Lower leg skin (tissue), 4 donors: Measurements from ENCODE around the gene NRG3. TPM values are rescaled to one million over a fixed set of nuclear protein-coding genes. Genes with fewer than 3 reads are reported as not detected.

ENCODE experiments used
- DNase-seq, 2 donors: peaks; one replicate each; pipeline ENCODE4 v3.0.0-alpha.2; 2019; ENCODE audit warnings: low spot score in 2 of 2
- H3K4me3 ChIP-seq: fragments of 200-600 bp; sonication (generic); 2 replicates; pipeline ENCODE4 v1.5.1; 2017; ENCODE audit warnings: mild to moderate bottlenecking, low read depth; ENCODE audit not compliant: poor library complexity, severe bottlenecking
- CTCF ChIP-seq, 3 donors: fragments of 450-650 bp; IDR thresholded peaks; one replicate each; pipeline ENCODE4 v1.5.1; 2016; ENCODE audit warnings: antibody characterized with exemption in 3 of 3, mild to moderate bottlenecking in 3 of 3, moderate library complexity in 2 of 3
- POLR2A ChIP-seq, 2 donors: fragments of 450-650 bp; IDR thresholded peaks; one replicate each; pipeline ENCODE4 v1.6.1; 2016 to 2017; ENCODE audit warnings: antibody characterized with exemption in 2 of 2, mild to moderate bottlenecking in 1 of 2, moderate library complexity in 1 of 2
- WGBS, 2 donors: methylation state at CpG; one replicate each; pipeline ENCODE4 v1.1.5; 2018; 5-methylcytosine and 5-hydroxymethylcytosine counted together
- intact Hi-C: fragments of 100-400 bp; cut with DNase I; formaldehyde crosslinking; loops from one replicate; pipeline ENCODE4 v1.15.0; 2023; ENCODE audit warnings: low total_unique reads
- total RNA-seq, 4 donors: library from RNA; depleted of rRNA; stranded (reverse); fragments of >200 nt; gene quantifications; one replicate each; pipeline ENCODE4 v1.1.0, GENCODE V29; 2016

Gene NRG3
- total RNA-seq, 4 donors from 2014 or later, result 0.15 to 2.5 (median 0.50) TPM

- WGBS, 2 donors, result 26 to 41% methylated on average over 1 of the region's 1 CpG
- DNase-seq, result no peak
- TF ChIP-seq POLR2A (IDR thresholded peaks at IDR 0.05), result no peak
- TF ChIP-seq CTCF (IDR thresholded peaks at IDR 0.05), result no peak
- no peak overlapping the region for H3K4me3 ChIP-seq
- intact Hi-C loops, result no loop called here
These were observed 577.7 kb downstream of the NRG3 start for GRCh38 chr10:82452676-82453075.

- no peak for TF ChIP-seq POLR2A (IDR thresholded peaks at IDR 0.05)
- TF ChIP-seq CTCF (IDR thresholded peaks at IDR 0.05), result no peak
- 67 to 80% methylated on average over 2 of the region's 2 CpGs for WGBS, 2 donors
- intact Hi-C loops, result no loop called here
- no peak overlapping the region for H3K4me3 ChIP-seq
- no peak for DNase-seq
These were observed 578.8 kb downstream of the NRG3 start for GRCh38 chr10:82453678-82454293.

- DNase-seq, result no peak
- H3K4me3 ChIP-seq, result no peak overlapping the region
- WGBS, 2 donors, result 46 to 58% methylated on average over 4 of the region's 4 CpGs
- TF ChIP-seq POLR2A (IDR thresholded peaks at IDR 0.05) (no peak), CTCF (IDR thresholded peaks at IDR 0.05) (no peak)
- intact Hi-C loops, result no loop called here
These were observed 588.0 kb downstream of the NRG3 start for GRCh38 chr10:82462910-82463551.

GRCh38 chr10:82463614-82464013, 588.6 kb downstream of the NRG3 start:
- intact Hi-C loops, result no loop called here
- DNase-seq, result no peak
- 42 to 50% methylated on average over 1 of the region's 1 CpG for WGBS, 2 donors
- H3K4me3 ChIP-seq, result no peak overlapping the region
- TF ChIP-seq POLR2A (IDR thresholded peaks at IDR 0.05), result no peak
- TF ChIP-seq CTCF (IDR thresholded peaks at IDR 0.05), result no peak

- TF ChIP-seq CTCF (IDR thresholded peaks at IDR 0.05) (no peak), POLR2A (IDR thresholded peaks at IDR 0.05) (no peak)
- DNase-seq, result no peak
- intact Hi-C loops, result no loop called here
- 61 to 63% methylated on average over 6 of the region's 6 CpGs for WGBS, 2 donors
- no peak overlapping the region for H3K4me3 ChIP-seq
These were observed 589.3 kb downstream of the NRG3 start for GRCh38 chr10:82464191-82464818.
